AG09319 (cell line): ENCODE results near the gene CCDC142.

Experiments
- DNase-seq: peaks from one replicate; pipeline ENCODE4 v3.0.0-alpha.2; 2010; ENCODE audit warnings: low read depth; ENCODE audit errors: extremely low read depth
- CTCF ChIP-seq: IDR thresholded peaks from 2 replicates; pipeline ENCODE4 v1.5.1; 2011; ENCODE audit warnings: low read depth, mild to moderate bottlenecking, inconsistent platforms, low read length, moderate library complexity

CCDC142 gene

GRCh38 chr2:74439803-74440377, 42.9 kb downstream of the CCDC142 start:
- no peak for DNase-seq
- no peak for TF ChIP-seq CTCF

GRCh38 chr2:74439373-74439772, 43.4 kb downstream of the CCDC142 start:
- no peak for DNase-seq
- TF ChIP-seq CTCF = no peak

- TF ChIP-seq CTCF = no peak
- DNase-seq = no peak
Measured at GRCh38 chr2:74438248-74438647, 44.5 kb downstream of the CCDC142 start.

GRCh38 chr2:74436848-74437695, 45.7 kb downstream of the CCDC142 start:
- DNase-seq = no peak
- TF ChIP-seq CTCF = no peak

GRCh38 chr2:74436111-74436805, 46.5 kb downstream of the CCDC142 start:
- TF ChIP-seq CTCF = no peak

GRCh38 chr2:74430502-74430901, 52.3 kb downstream of the CCDC142 start:
- TF ChIP-seq CTCF = no peak
- DNase-seq = no peak

More at GRCh38 chr2:74436111-74436805, 46.5 kb downstream of the CCDC142 start:
- DNase-seq = no peak
